Stimulated activated naive B cell treated with anti-CD40 and anti-IgM and Interleukin-4, amounts not matched to agents 10 μg/mL and 1 μg/mL and 100 μg/mL, for 72 hours (primary cell): ENCODE measurements around the gene KRT14.
"Not testable (repeated sequence)": the region's sequence is repeated elsewhere in the genome, so short reads cannot be mapped to it uniquely, and the experiment has no call there.

Source experiments
- ATAC-seq, 2 donors: fragments of 150-1000 bp; cut with Tn5 transposase; replicated peaks; 2 replicates each; pipeline ENCODE4 v1.10.0; 2021; ENCODE audit warnings: moderate library complexity in 1 of 2
- DNase-seq: peaks from one replicate; pipeline ENCODE4 v3.0.0; 2021
- H3K27ac Mint-ChIP-seq: one replicate; pipeline ENCODE4 v1.8.0; 2022; ENCODE audit warnings: mild to moderate bottlenecking, mixed read lengths
- H3K27me3 Mint-ChIP-seq, 2 donors: one replicate each; pipeline ENCODE4 v1.8.0; 2022; ENCODE audit warnings: mixed read lengths in 2 of 2
- H3K36me3 Mint-ChIP-seq, 2 donors: one replicate each; pipeline ENCODE4 v1.8.0; 2022; ENCODE audit warnings: mixed read lengths in 2 of 2, mild to moderate bottlenecking in 1 of 2
- H3K4me1 Mint-ChIP-seq, 2 donors: one replicate each; pipeline ENCODE4 v1.8.0; 2022; ENCODE audit warnings: mixed read lengths in 2 of 2, mild to moderate bottlenecking in 1 of 2
- H3K4me3 Mint-ChIP-seq, 2 donors: one replicate each; pipeline ENCODE4 v1.8.0; 2022; ENCODE audit warnings: mild to moderate bottlenecking in 2 of 2, mixed read lengths in 2 of 2, moderate library complexity in 1 of 2
- H3K9me3 Mint-ChIP-seq, 2 donors: one replicate each; pipeline ENCODE4 v1.8.0; 2022; ENCODE audit warnings: mixed read lengths in 2 of 2, mild to moderate bottlenecking in 1 of 2

The KRT14 gene

DNA sequence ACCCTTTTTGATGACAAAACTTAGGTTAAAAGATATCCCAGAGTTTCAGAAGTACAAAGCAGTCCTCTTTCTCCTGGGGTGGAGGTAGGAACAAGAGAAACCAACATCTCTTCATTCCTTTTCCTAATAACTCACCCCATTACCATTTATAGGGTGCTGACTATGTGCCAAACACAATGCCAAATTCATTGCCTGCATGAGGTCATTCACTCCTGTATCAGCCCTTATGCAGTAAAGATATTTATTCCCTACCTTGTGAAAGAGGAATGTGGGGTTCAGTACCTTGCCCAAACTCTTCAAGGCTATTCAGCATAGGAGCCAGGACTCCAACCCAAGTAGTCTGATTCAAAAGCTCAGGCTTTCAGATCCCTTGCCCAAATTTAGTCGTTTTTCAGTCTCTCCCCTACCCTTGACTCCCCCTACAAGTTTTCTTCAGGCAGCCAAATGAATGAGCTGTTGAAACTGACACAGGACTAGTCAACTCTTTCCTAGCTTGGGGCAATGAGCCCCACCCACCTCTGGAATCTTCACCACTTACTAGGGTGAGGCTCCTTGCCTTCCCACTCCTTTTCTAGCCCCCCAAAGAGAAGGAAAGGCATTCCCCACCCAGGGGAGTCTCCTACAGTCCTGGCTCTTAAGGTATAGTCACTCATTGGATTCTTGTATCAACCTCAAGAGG lies 5.9 kb downstream of the KRT14 start:
- ATAC-seq, result no peak
- H3K27me3 Mint-ChIP-seq, result peaks cover 61 to 74% of the 10 kb centered on the region in 2 donors
- no peak overlapping the region for H3K4me3 Mint-ChIP-seq
- H3K27ac Mint-ChIP-seq, result no peak overlapping the region
- H3K4me1 Mint-ChIP-seq, result no peaks in the 10 kb centered on the region
- no peak for DNase-seq
- H3K9me3 Mint-ChIP-seq, result peaks cover 0 to 3% of the 10 kb centered on the region in 2 donors
- no peaks in the 10 kb centered on the region for H3K36me3 Mint-ChIP-seq

DNA sequence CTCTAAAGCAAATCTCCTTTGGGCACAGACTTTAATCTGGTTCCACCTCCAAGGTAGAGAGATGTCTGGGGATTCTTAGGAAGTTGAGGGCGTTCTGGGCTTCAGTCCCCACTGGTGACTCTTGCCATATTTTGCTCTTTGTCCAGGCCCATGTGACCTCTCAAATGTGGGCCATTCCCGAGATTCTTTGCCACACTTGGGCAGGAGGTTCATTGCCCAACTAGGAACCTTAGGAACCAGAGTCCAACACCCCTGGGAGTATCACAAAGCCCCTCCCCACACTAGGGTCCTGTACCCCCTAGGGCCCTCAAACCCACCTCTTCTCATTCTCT lies 6.5 kb downstream of the KRT14 start:
- DNase-seq, result no peak
- Mint-ChIP-seq H3K4me3 (no peak overlapping the region), H3K36me3 (no peaks in the 10 kb centered on the region), H3K27ac (no peak overlapping the region), H3K9me3 (peaks cover 0 to 3% of the 10 kb centered on the region in 2 donors), H3K4me1 (no peaks in the 10 kb centered on the region), H3K27me3 (peaks cover 61 to 80% of the 10 kb centered on the region in 2 donors)
- ATAC-seq, result no peak

DNA sequence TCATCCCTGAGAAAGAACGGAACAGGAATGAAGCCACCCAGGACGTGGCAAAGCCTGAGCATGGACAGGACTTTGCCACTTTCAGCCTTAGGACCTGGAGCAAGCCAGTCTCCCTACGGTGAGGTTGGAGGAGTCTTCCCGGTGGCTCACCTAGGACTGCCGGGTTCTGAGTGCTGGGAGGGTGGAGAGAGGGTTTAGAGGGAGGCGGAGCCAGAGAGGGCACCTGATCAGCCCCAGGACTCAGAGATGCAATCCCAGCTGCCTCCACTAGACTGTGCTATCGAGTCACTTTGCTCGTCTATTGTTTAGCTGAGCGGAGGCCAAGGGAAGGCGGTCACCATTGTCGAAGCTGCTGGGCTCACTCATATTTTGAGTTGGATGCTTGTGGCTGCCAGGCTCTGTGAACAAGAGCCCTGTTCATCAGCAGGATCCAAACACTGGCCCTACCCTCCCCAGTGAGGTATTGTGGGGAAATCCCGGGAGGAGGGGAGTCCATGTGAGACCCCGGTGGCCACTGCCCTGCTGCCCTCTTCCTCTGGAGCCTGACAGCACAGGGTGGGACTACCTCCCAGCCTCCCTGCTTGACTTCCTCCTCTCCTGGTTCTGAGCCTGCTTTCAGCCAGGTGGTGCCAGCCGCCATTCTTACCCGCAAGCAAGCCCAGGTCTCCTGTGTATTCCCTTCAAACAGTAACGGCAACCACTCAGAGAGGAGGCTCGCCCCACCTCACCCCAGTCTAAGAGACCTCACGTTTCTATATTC lies 7.0 kb downstream of the KRT14 start:
- Mint-ChIP-seq H3K27ac (no peak overlapping the region), H3K9me3 (peaks cover 0 to 3% of the 10 kb centered on the region in 2 donors), H3K4me1 (no peaks in the 10 kb centered on the region), H3K4me3 (no peak overlapping the region), H3K36me3 (no peaks in the 10 kb centered on the region), H3K27me3 (peaks cover 61 to 83% of the 10 kb centered on the region in 2 donors)
- DNase-seq, result peak; percentile 47
- peak; percentile 86 to 92 for ATAC-seq

DNA sequence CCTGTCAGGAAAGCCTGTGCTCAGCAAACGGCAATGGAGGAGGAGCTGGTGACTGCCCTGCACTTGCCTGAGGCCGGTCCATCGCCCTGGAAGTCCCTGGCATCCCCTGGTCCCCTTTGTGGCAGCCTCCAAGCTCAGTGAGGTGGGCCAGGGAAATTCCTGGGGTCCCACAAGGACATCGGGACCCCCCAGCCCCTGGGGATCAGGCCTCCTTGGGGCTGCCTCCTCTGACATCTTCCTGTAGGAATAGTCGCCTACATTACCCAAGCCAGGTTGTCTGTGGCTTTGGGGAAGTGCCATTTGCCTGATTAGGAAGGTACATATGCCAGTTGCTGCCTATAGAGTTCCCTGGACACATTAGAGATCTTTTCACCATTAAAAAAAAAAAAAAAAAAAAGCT lies 7.7 kb downstream of the KRT14 start:
- Mint-ChIP-seq H3K9me3 (peaks cover 0 to 3% of the 10 kb centered on the region in 2 donors), H3K4me3 (no peak overlapping the region), H3K36me3 (no peaks in the 10 kb centered on the region), H3K27me3 (peaks cover 68 to 83% of the 10 kb centered on the region in 2 donors), H3K4me1 (no peaks in the 10 kb centered on the region), H3K27ac (no peak overlapping the region)
- DNase-seq (no peak), ATAC-seq (no peak)

DNA sequence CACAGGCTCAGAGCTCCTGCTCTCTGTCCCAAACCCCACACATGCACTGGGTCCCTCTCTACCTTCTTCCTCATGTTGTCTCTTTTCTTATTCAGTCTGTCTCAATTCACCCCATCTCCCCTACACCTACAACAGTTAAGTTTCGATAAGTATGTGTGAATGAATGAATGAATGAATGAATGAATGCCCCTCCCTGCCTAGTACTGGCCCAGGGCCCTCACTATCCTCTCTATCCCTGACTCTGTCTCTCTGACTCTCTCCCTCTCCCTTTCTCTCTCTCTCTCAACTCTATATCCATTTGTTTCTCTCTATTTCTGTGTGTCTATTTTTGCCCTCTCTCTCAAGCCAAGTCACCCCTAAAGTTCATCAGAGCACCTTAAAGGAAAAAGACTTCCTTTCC lies 8.2 kb downstream of the KRT14 start:
- Mint-ChIP-seq H3K27ac (no peak overlapping the region), H3K36me3 (no peaks in the 10 kb centered on the region), H3K4me1 (no peaks in the 10 kb centered on the region), H3K4me3 (no peak overlapping the region), H3K27me3 (peaks cover 69 to 81% of the 10 kb centered on the region in 2 donors), H3K9me3 (peaks cover 0 to 3% of the 10 kb centered on the region in 2 donors)
- DNase-seq (no peak), ATAC-seq (no peak)

DNA sequence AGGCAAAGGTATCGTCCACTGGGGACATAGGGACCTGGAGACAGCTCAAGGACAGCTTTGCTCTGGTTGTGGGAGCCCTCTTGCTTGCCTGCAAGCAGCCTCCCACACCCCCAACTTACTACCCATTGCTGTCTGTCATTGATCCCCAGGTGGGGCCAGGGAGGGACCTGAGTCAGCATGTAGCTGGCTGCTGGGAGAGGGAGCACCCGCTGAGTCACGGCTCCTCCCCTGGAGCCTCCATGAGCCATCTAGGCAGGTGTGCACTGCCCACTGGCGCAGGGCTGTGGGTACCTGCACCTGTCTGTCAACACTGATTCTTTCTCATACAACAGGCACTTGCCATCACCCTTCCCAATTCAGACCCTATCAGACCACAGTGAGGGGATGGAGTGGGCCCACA lies 10.0 kb downstream of the KRT14 start:
- not testable (repeated sequence) for DNase-seq, ATAC-seq, H3K4me3 Mint-ChIP-seq, H3K27ac Mint-ChIP-seq, H3K9me3 Mint-ChIP-seq, H3K36me3 Mint-ChIP-seq, H3K4me1 Mint-ChIP-seq
- H3K27me3 Mint-ChIP-seq, result peaks cover 70 to 78% of the 10 kb centered on the region in 2 donors

DNA sequence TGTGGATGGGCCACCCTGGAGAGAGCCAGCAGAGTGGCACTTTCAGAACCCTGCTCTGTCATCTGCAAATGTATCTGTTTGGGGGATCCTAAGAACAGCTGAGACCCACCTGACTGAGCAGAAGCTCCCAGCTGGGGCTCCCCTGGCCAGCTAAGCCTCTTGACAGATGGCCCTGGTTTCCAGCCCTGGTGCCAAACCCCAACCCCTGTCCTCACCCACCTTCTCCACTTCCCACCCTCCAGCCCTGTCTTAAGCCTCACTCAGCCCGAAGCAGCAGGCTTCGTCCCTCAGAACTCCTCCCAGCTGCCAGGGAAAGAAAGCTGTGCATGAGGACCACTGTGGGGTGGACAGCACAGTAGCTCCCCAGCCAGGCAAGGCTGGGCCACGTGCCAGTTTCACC lies 11.4 kb downstream of the KRT14 start:
- DNase-seq (no peak), ATAC-seq (no peak)
- Mint-ChIP-seq H3K27me3 (peaks cover 70 to 73% of the 10 kb centered on the region in 2 donors), H3K27ac (no peak overlapping the region), H3K4me3 (no peak overlapping the region), H3K9me3 (peaks cover 0 to 3% of the 10 kb centered on the region in 2 donors), H3K36me3 (no peaks in the 10 kb centered on the region), H3K4me1 (no peaks in the 10 kb centered on the region)

DNA sequence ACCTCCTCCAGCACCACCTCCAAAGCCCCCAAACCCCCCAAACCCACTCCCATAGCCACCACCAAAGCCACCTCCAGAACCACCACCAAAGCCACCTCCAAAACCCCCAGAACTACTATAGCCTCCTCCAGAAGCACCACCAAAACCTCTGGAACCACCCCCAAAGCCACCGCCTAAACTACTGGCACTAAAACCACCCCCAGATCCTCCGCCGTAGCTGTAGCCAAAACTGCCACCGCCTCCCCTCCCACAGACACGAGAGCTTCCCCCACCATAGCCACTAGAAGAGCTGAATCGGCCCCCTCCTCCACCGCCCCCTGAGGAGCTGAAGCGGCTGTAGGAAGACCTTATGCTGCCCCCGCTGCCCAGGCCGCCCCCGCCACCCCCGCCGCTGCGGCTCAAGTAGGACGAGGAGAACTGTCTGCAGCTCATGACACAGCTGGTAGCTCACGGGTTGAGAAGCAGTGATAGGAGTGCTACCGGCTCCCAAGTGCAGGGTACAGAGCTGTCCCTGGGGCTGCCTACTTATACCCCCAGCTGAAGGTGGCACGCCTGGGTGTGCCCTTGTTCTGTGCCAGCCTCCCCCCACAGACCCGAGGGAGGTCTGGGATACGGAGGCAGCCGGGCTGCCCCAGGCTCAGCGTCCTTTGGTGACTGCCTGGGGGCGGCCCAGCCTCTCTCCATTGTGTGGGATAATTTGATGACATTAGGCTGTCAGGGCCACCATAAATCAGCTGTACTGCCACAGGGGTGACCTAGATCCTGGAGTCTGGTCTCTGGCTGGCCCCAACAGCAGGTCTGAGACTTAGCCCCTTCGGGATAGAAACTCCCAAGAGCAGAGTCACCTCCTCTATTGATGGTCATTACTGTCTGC lies 14.9 kb downstream of the KRT14 start, which contains the start of gene KRT9:
KRT9 (minus strand) TSS at position 499 of the 874 bp plus-strand sequence; CDS start at position 432, 67 bp downstream.
- Mint-ChIP-seq H3K4me1 (peaks cover 0 to 5% of the 10 kb centered on the region in 2 donors), H3K27ac (no peak within 1 kb of the TSS), H3K27me3 (peaks cover 43 to 52% of the 10 kb centered on the region in 2 donors), H3K4me3 (no peak within 1 kb of the TSS), H3K9me3 (peaks cover 8 to 10% of the 10 kb centered on the region in 2 donors), H3K36me3 (peaks cover 0 to 6% of the 10 kb centered on the region in 2 donors)
- DNase-seq (no peak), ATAC-seq (no peak)

DNA sequence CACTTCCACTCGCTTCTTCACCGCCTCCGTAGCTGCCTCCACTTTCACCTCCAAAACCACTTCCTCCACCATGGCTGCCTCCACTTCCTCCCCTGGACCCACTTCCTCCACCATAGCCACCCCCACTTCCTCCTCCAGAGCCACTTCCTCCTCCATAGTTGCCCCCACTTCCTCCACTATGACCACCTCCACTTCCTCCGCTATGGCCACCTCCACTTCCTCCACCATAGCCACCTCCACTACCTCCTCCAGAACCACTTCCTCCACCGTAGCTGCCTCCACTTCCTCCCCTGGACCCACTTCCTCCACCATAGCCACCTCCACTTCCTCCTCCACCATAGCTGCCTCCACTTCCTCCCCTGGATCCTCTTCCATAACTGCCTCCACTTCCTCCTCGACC lies 19.4 kb downstream of the KRT14 start:
- Mint-ChIP-seq H3K36me3 (peaks cover 0 to 6% of the 10 kb centered on the region in 2 donors), H3K9me3 (peaks cover 8 to 10% of the 10 kb centered on the region in 2 donors), H3K4me3 (no peak overlapping the region), H3K27ac (no peak overlapping the region), H3K4me1 (peaks cover 0 to 9% of the 10 kb centered on the region in 2 donors), H3K27me3 (peaks cover 23 to 30% of the 10 kb centered on the region in 2 donors)
- ATAC-seq, result no peak
- no peak for DNase-seq

DNA sequence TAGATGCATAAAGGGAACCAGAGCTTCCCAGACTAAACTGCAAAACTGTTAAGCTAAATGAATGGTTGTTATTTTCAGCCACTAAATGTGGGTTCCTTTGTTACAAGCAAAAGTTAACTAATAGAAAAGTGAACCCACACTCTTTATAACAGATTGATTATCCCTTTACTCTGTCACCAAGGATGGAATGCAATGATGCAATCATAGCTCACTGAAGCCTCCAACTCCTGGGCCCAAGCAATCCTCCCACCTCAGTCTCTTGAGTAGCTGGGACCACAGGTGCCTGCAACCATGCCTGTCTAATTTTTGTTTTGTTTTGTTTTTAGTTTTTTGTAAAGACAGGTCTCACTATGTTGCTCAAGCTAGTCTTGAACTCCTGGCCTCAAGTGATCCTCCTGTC lies 21.4 kb downstream of the KRT14 start:
- Mint-ChIP-seq H3K27ac (peak overlapping the region; percentile 42), H3K4me3 (no peak overlapping the region), H3K36me3 (peaks cover 0 to 6% of the 10 kb centered on the region in 2 donors), H3K4me1 (peaks cover 0 to 9% of the 10 kb centered on the region in 2 donors), H3K27me3 (peaks cover 20 to 25% of the 10 kb centered on the region in 2 donors), H3K9me3 (peaks cover 8 to 10% of the 10 kb centered on the region in 2 donors)
- DNase-seq, result no peak
- no peak for ATAC-seq

DNA sequence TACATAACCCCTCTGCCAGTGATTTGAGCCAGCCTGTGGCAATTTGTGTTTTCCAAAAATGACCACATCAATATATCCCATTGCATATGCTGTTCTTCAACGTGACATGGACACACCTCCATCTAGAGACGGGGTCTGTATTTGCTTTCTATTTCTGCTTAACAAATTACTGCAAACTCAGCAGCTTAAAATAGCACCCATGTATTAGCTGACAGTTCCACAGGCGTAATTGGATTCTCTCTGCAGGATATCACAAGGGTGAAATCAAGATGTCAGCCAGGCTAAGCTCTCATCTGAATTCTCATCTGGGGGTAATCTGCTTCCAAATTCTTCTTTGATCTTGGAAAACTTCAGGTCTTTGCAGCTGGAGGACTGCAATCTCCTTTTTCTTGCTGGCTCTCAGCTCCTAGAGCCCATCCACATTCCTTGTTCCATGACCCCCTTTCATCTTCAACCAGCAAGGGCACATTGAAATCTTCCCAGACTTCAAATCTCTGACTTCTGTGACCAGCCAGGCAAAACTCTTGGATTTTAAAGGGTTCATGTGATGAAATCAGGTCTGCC lies 23.0 kb downstream of the KRT14 start:
- DNase-seq (no peak), ATAC-seq (no peak)
- Mint-ChIP-seq H3K36me3 (peaks cover 0 to 6% of the 10 kb centered on the region in 2 donors), H3K27ac (no peak overlapping the region), H3K9me3 (peaks cover 8% of the 10 kb centered on the region in 2 donors), H3K4me3 (no peak overlapping the region), H3K27me3 (peaks cover 19 to 35% of the 10 kb centered on the region in 2 donors), H3K4me1 (peaks cover 0 to 9% of the 10 kb centered on the region in 2 donors)

DNA sequence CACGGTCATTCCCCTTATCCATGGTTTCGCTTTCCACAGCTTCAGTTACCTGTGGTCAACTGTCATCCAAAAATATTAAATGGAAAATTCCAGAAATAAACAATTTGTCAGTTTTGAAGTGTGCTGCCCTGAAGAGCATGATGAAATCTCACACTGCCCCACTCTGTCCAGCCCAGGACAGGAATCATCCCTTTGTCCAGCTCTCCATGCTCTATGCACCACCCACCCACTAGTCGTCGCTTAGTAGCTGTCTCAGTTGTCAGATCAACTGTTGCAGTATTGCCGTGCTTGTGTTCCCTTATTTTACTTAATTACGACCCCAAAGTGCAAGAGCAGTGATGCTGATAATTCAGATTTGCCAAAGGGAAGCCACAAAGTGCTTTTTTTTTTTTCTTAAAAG lies 25.1 kb downstream of the KRT14 start:
- Mint-ChIP-seq H3K27ac (no peak overlapping the region), H3K36me3 (no peaks in the 10 kb centered on the region), H3K27me3 (peaks cover 29 to 56% of the 10 kb centered on the region in 2 donors), H3K4me3 (no peak overlapping the region), H3K9me3 (no peaks in the 10 kb centered on the region), H3K4me1 (peaks cover 0 to 3% of the 10 kb centered on the region in 2 donors)
- no peak for ATAC-seq
- DNase-seq, result no peak

DNA sequence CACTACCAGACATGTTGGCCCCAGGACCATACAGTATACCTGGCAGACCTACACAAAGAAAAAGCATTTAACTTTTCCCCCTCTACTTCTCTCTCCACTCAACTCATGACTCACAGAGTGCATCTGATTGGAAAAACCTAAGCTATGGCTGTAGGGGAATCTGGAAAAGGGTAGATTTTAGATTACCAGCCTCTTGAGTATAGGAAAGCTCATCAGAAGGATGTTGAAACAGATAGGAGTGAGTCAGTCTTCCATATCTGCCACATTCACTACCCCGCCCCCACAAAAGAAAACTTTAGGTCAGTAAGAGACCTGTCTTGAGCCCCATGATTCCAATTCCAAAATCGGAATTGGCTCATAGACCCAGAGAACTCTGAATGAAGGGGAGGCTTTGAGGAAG lies 27.1 kb downstream of the KRT14 start:
- H3K27me3 Mint-ChIP-seq, result peaks cover 45 to 64% of the 10 kb centered on the region in 2 donors
- ATAC-seq, result no peak
- no peaks in the 10 kb centered on the region for H3K36me3 Mint-ChIP-seq
- H3K4me3 Mint-ChIP-seq, result no peak overlapping the region
- no peaks in the 10 kb centered on the region for H3K4me1 Mint-ChIP-seq
- no peaks in the 10 kb centered on the region for H3K9me3 Mint-ChIP-seq
- no peak for DNase-seq
- no peak overlapping the region for H3K27ac Mint-ChIP-seq

DNA sequence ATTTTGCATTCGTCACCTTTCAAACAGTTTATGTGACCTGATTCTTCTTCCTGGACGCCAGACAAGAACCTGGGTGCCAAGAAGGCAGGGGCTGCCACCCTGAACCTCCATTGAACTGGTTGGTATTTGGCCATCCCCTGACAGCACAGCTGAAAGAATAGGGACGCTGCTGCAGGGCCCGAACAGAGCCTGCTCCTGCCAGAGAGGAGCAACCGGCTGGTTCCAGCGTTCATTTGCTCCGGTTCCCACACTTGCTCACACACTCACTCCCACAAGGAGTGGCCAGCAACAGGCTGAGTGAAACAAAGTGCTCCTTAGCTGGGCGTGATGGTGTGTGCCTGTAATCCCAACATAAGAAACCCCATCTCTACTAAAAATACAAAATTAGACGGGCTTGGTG lies 29.8 kb downstream of the KRT14 start:
- Mint-ChIP-seq H3K27ac (no peak overlapping the region), H3K4me3 (no peak overlapping the region), H3K36me3 (no peaks in the 10 kb centered on the region), H3K4me1 (no peaks in the 10 kb centered on the region), H3K27me3 (peaks cover 63 to 73% of the 10 kb centered on the region in 2 donors), H3K9me3 (no peaks in the 10 kb centered on the region)
- DNase-seq (no peak), ATAC-seq (no peak)
